Activated T-helper 1 cell treated with anti-CD3 and anti-CD28 coated beads, Interleukin-2, amount 50 U/mL, for 16 hours (primary cell): ENCODE data around the gene PLPPR5.
"Not testable (repeated sequence)": the region's sequence is repeated elsewhere in the genome, so short reads cannot be mapped to it uniquely, and the experiment has no call there.

Source experiments
- DNase-seq, 2 donors: peaks; one replicate each; pipeline ENCODE4 v3.0.0-alpha.2; 2020; ENCODE audit warnings: low read depth in 1 of 2, low spot score in 1 of 2

Gene PLPPR5

DNA sequence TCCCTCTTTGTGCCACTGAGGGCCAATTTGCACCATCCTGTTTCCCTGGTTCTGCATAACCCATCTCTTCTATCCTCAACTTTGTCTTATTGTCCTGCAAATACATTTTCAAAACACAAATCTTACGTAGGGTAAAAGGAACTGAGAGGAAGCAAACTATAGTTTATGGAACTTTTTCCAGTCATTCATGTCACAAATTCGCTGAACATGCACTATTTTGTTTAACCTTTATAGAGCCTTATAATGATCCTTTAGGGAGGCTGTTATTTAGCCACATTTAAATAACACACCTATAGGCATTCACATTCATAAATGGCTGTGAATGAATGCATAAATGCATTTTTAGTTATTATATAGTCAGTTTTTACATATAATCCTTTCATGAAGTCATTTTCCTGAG, 85.0 kb downstream of the PLPPR5 start:
- no peak for DNase-seq

- no peak for DNase-seq
These were observed 85.5 kb downstream of the PLPPR5 start for GRCh38 chr1:98919211-98919610.

- no peak for DNase-seq
These were observed 90.1 kb downstream of the PLPPR5 start for GRCh38 chr1:98914547-98914946.

DNA sequence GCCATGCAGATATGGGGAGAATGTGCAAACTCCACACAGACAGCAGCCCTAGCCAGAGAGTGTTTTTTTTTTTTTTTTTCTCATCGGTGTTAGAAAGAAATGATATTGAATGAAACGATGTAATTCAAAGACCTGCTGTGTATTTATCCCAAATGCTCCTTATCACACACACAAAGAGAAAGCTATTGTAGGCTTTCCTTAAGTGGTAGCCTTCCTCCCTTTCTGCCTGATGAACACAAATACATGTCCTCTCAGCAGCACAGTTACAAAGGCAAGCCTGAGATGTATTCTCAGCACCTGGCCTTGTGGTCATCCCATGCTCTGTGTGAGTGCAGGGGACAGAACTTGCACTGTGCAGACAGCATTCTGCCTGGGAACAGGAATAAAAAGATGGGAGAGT, 93.8 kb downstream of the PLPPR5 start:
- no peak for DNase-seq

GRCh38 chr1:98908980-98909379, 95.7 kb downstream of the PLPPR5 start:
- no peak for DNase-seq

DNA sequence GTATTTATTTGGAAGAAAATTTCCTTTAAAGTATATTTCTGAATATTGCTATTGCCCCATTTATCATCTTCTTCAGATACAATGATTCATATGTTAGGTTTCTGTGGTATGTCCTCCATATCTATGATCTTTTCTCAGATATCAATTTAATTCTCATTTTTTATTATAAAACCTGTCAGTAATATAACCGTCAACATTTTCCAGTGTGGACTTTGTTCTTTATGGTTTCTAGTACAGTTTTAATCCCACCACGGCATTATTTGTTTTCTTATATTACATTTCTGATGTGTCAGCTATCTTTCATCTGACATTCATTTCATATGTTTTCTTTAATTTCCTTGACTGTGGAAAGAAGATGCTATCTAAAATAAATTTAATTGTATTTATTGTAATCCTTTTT, 97.9 kb downstream of the PLPPR5 start:
- no peak for DNase-seq

GRCh38 chr1:98906361-98906760, 98.3 kb downstream of the PLPPR5 start:
- no peak for DNase-seq

DNA sequence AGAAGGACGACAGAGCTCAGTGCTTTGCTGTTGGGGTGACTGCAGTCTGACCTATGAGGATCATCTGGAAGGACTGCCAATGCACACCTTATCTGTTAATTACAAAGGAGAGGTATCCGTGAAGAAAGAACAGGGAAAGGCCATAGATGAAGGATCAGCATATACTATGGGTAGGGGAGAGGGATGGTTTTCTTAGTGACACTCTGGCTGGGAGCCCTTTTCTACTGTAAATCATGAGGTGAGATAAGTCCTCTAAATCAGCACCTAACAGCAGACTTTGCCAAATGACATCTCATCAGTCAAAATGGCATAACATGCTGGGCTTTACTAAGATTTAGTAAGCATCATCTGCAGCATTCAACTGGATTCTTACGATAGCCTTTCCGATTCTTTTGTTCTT, 100.0 kb downstream of the PLPPR5 start:
- no peak for DNase-seq

GRCh38 chr1:98903726-98904125, 100.9 kb downstream of the PLPPR5 start:
- DNase-seq: no peak

GRCh38 chr1:98903261-98903660, 101.4 kb downstream of the PLPPR5 start:
- no peak for DNase-seq

DNA sequence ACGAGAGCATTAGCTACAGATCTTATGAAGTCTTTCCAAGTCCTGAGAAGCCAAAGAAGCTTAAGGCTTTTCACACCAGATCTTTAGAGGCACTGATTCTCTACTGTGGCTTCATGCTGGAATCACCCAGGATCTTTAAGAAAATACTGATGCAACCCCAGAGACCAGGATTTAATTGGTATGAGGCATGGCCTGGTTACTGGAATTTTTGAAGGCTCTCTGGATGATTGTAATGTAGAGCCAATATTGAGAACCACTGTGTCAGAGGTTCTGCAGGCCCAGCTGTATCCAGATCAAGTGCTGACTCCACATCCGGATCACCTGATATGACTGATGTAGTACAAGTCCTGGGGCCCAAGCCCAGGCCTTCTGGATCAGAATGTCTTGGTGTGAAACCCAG, 105.7 kb downstream of the PLPPR5 start:
- no peak for DNase-seq

DNA sequence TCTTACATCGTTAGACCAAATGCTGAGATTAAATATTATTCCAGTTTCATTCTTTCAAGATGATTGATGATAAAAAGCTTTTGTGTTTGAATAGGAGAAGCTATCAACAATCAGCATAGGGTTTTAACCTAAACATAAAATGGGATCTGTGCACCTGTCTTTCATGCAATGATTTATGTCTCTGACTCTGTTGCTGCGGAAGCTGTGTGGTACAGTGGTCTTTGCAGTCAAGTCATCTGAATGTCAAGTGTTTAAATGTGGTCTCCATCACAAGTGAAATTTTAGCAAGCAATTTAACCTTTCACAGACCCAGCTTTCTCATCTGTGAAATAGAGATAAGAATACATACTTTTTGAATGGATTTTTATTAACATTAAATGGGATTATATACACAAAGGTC, 107.2 kb downstream of the PLPPR5 start:
- DNase-seq: no peak

DNA sequence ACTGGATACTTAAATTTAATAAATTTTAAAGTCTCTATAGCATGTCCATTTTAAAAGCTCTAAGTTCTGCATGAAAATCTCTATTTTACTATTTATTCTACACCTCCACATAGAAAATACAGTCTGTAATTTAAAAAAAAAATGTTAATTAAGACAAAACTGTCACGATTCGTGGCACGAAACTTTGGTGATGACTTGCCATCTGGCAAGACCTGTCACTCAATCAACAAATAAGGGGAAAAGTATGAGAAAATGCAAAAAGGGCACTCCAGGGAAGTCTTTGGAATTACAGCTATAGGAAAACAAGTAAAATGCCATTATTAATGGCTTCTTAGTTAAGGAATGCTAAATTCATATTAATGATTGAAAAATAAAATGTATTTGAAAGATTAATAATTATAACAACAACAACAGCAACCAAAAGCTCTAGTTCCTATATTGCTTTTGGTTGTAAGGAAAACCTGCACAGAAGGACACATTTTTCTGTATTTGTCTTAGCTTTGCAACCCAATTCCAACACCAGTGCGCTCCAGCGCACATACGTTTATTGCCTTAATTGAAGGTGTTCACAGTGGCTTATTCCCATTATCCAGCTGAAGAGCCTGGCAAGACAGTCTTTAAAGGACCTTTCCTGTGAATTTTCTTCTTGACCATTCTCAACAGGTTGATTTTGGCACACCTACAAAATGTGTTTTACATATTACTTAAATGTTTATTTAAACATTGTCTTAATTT, 107.8 kb downstream of the PLPPR5 start:
- DNase-seq: no peak

DNA sequence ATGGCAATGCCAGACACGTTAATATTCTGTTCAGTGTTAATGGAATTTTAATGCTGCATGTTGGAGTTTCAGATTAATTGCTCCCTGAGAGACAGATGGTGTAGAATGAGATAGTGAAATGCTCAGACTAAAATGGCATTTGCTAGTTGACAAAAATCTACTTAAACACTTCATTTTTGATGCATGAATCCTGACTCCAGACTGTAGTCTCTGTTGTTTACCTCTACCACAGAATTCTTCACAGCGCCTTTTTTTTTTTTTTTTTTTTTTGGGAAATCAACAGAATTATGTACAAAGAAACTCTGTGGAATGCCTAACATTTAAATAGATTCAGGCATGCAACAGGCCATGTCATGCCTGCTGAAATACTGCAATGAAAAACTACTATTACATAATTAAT, 111.3 kb downstream of the PLPPR5 start:
- no peak for DNase-seq

DNA sequence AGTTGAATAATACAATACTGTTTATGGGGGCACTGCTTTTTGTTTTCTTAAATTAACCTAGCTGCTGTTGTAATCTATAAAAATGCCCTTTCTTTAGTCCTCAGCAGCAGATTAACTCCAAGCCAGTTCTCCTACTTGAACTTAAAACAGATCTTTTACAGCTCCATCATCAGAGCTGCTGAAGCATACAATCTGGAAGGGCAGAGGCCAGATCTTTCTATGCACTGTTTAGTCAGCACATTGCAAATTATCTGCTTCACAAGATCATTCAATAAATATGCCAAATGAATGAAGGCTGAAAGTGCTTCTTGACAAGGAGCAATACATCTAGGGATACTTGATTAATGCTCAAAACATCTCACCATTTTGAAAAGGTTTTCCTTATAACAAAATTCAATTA, 115.8 kb downstream of the PLPPR5 start:
- no peak for DNase-seq

GRCh38 chr1:98887507-98887906, 117.2 kb downstream of the PLPPR5 start:
- DNase-seq: no peak

- DNase-seq: no peak
These were observed 119.8 kb downstream of the PLPPR5 start for GRCh38 chr1:98884864-98885263.

DNA sequence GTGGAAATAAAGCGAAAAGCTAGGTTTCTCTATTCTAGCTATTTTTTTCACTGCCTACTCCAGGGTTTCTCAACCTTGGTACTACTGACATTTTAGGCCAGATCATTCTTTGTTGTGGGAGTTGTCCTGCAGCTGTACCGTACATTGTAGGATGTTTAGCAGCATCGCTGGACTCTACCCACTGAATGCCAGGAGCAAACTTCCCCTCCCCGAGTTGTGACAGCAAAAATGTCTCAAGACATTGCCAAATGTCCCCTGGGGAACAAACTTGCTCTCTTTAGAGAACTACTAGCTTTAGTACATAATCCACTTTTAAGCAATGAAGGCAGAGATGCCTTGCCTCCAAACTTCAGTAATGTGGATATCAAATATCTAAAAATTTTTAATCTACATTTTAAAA, 122.8 kb downstream of the PLPPR5 start:
- no peak for DNase-seq

GRCh38 chr1:98881234-98881633, 123.4 kb downstream of the PLPPR5 start:
- not testable (repeated sequence) for DNase-seq

- DNase-seq: no peak
These were observed 129.8 kb downstream of the PLPPR5 start for GRCh38 chr1:98874828-98875227.

GRCh38 chr1:98870959-98871903, 133.4 kb downstream of the PLPPR5 start:
- no peak for DNase-seq

- DNase-seq: no peak
These were observed 138.9 kb downstream of the PLPPR5 start for GRCh38 chr1:98865796-98866195.
